Tongue (tissue), 2 donors: ENCODE results near the gene TEX2. TPM values are rescaled to one million over a fixed set of nuclear protein-coding genes. Genes with fewer than 3 reads are reported as not detected.
A peak's percentile ranks its signal among the peaks of the same experiment; 100 is the strongest.
"Not testable (repeated sequence)": the region's sequence is repeated elsewhere in the genome, so short reads cannot be mapped to it uniquely, and the experiment has no call there.

Experiments
- DNase-seq: peaks from one replicate; pipeline ENCODE4 v3.0.0-alpha.2; 2015
- total RNA-seq: library from RNA; depleted of rRNA; stranded (reverse); fragments of >200 nt; gene quantifications from one replicate; pipeline ENCODE4 v1.2.3, GENCODE V29; 2014

Gene TEX2
- total RNA-seq, 1 donor from 2014 or later = 39.6 TPM

GRCh38 chr17:64135000-64135399 lies 128.1 kb downstream of the TEX2 start:
- no peak for DNase-seq

DNA sequence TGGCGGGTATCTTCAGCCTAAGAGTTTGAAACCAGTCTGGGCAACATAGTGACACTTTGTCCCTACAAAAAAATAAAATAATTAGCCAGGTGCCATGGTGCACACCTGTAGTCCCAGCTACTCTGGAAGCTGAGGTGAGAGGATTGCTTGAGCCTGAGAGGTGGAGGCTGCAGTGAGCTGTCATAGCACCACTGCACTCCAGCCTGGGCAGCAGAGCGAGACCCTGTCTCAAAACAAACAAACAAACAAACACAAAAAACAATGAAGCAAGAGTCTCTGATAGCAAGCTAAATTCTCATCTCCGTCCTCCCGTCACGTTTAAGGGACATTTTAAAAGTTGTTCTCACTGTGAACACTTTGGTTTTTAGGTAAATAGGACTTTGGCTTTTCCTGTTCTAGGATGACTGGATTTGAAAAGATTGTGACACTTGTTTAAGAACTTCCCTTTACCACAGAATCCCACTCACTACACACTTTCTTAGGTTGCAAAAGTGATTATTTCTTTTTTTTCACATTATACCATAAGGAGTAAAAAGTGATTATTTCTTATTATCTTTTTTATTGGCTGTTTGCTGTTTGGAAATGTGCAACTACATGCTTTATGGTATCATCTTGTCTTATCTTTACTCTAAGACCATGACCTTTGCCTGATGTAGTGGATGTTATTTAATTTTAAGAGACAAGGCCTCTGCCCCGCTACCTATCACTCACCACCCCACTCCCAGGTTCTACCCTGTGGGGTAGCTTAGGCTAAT lies 128.7 kb downstream of the TEX2 start:
- DNase-seq = no peak

DNA sequence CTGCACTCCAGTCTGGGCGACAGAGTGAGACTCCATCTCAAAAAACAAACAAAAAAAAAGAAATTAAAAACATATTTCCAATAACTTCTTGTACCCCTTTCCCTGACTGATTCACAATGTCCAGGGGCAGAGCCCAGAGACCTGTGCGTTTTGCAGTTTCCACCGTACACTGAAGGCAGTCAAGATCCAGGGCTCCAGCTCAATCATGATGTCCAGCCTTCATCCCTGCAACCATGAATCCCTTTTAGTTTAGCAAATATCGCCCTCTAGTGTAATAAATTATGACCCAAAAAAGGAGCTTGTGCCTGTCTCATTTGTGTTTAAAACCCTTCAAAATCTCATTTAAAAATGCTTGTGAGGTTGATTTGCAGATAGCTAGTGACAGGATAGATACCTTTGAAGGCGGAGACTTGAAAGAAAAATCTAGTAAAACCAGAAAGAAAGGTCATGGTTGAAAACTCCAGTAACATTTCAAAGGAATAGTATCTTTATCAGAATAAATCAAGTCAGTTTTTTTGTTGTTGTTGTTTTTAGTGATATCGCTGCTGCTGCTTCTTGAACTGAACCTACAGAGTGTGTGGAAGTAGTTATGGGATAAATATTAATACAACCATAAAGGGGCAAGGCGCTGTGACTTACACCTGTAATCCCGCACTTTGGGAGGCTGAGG lies 129.4 kb downstream of the TEX2 start:
- DNase-seq = peak; percentile 86

- no peak for DNase-seq
Measured at GRCh38 chr17:64131606-64132270, 131.3 kb downstream of the TEX2 start.

GRCh38 chr17:64130559-64131001 lies 132.5 kb downstream of the TEX2 start:
- peak; percentile 46 for DNase-seq

GRCh38 chr17:64129765-64130558 lies 133.1 kb downstream of the TEX2 start, which contains the start of gene ERN1:
Gene ERN1 (minus strand): TSS chr17:64130144. CDS start chr17:64130029, 115 bp downstream.
- peak; percentile 96 for DNase-seq

- no peak for DNase-seq
Measured at GRCh38 chr17:64129515-64129764, 133.6 kb downstream of the TEX2 start.

GRCh38 chr17:64128787-64129514 lies 134.1 kb downstream of the TEX2 start:
- peak; percentile 51 for DNase-seq

DNA sequence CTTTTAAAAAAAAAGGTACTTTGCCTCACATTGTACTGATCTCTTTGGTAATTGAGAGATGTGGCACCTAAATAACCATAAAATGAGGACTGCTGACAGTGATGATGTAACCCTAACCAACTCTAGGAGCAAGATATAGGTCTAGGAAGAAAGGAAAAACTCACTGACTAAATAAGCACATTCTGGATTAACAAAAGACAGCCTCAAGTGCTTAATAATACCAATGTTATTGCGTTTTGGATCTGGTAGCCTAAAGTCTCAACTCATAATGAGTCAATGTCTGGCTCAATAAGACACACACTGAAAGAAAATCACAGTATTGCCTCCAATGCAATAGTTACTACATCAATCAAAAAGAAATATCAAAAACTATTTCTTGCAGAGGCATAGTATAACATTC lies 136.1 kb downstream of the TEX2 start:
- DNase-seq = no peak

DNA sequence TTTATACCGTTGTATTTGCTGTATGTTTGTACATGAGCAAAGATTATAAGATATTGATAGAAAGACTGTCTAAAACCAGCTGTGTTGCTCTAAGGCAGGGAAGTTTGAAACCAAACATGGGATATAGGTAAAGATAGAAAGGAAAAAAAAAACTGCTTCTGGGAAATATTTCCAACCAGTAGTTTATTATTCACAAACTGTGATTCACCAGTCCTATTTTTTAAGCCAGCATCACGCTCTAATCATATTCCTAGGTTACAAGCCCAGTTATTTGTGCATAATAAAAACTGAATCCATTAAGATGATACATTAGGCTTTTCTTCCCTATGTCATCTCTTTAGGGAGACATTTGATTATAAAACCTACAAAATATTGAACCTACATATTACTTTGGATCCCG lies 137.1 kb downstream of the TEX2 start:
- no peak for DNase-seq

DNA sequence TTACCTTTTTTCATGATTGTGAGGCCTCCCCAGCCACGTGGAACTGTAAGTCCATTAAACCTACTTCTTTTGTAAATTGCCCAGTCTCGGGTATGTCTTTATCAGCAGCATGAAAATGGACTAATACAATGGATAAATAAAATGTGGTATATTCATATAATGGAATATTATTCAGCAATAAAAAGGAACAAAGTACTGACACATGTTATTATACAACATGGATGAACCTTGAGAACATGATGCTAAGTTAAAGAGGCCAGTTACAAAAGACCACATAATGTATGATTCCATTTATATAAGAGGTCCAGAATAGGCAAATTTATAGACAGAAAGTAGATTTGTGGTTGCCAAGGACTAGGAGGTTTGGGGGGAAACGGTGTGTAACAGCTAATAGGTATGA lies 138.5 kb downstream of the TEX2 start:
- DNase-seq = no peak

DNA sequence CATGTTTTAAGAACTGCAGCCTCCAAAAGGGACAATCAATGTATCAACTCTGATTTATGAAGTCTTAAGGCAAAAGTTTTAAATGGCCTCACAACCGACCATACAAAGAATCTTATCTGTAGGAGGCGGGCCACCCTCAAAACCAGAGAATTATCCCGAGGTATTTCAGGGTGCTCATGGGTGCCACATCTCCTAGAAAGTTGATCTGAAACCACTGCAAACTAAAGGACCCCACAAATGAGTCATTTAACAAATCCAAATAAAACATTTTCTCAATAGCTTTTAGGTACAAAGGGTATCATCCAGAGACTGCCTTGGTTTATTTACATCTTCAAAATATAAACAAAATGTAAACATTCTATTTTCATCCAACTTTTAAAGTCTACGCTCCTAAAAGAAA lies 139.9 kb downstream of the TEX2 start:
- DNase-seq = no peak

- DNase-seq = not testable (repeated sequence)
Measured at GRCh38 chr17:64120972-64121786, 141.9 kb downstream of the TEX2 start.

- no peak for DNase-seq
Measured at GRCh38 chr17:64120159-64120810, 142.8 kb downstream of the TEX2 start.

GRCh38 chr17:64117981-64118979 lies 144.8 kb downstream of the TEX2 start:
- DNase-seq = peak; percentile 72

GRCh38 chr17:64115822-64116534 lies 147.1 kb downstream of the TEX2 start:
- DNase-seq = no peak

DNA sequence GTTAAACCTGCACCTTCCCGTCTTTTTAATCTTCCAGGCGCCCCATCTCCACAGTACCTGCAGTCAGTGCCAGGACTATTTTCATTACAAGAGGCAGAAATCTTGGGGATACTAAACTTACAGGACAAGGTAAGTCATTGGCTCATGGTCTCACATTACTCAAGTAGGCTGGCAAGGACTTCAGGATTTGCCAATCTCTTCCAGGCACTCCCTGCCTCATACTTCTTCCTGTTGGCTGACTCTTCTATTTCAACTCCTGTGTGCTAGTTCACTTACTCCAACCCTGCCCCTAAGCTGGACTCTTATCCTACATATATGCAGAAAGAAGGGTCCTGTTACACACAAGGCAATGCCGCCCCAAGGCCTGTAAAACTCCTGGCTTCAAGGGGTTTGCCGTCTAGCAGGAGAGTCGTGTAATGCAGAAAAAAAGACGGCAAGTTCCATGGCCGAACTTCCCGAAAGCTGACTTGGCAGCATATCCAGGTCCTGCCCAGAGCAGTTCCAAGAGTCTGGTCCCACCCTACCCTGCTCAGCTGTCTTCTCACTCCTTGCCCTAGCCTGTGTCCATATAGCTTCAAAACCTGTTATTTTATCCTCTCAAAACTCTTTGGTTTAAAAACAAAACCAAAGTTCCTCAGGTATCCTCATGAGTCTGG lies 147.9 kb downstream of the TEX2 start:
- DNase-seq = no peak

- no peak for DNase-seq
Measured at GRCh38 chr17:64113006-64113405, 150.1 kb downstream of the TEX2 start.
